ENCODE measurements around the gene CAPN14.

Gene CAPN14

DNA sequence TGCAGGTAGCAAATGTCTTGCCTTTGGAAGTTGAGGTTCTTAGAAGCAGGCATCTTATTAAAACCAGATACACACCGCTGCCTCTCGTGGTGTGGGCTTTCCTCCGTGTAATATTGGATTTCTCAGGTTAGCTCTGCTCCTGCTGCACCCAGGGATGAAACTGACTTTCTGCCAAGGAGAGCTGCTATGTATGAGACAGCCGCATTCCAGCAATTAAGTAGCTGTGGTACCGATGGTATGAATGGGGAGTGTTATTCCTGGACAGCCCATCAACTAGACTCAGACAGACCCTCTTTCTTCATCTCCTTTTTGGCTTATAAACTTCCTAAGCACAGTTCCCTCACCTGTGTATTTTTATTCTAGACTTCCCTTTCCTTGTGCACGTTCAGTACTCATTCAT is 9.8 kb upstream of the CAPN14 start:
- no peak for DNase-seq

DNA sequence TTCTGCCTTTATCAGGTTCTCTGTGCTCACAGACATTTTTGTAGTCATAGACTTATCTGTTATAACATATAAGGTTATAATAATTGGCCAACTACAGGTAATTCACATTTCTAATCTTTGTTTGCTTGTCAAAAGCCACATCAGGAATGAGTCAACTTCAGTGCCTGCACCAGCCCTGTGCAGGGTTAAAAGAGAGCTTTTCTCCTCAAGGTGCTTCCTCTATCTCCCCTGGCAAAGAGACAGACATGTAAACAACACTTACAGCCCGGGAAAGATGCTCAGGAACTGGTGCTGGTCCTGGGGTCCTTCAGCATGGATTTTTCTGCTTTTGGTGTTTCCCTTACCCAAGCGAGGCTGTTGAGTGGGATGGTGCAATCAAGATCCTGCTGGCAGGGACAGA is 9.0 kb upstream of the CAPN14 start:
- DNase-seq, result no peak

DNA sequence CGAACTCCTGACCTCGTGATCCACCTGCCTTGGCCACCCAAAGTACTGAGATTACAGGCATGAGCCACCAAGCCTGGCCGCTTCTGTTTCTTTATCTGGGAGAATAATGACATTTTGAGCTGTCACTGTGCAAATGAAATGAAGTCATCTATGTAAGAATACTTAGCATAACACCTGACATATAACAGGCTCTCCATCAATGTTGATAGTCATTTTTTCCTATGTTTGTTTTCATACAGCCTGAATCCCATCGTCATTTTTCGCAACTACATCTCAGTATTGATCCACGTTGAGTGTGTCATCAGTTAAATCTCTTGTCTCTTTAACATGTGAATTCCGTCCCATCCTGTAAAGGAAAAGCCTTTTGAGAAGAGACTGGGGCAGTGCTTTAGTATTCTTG is 6.4 kb upstream of the CAPN14 start:
- DNase-seq, result no peak

DNA sequence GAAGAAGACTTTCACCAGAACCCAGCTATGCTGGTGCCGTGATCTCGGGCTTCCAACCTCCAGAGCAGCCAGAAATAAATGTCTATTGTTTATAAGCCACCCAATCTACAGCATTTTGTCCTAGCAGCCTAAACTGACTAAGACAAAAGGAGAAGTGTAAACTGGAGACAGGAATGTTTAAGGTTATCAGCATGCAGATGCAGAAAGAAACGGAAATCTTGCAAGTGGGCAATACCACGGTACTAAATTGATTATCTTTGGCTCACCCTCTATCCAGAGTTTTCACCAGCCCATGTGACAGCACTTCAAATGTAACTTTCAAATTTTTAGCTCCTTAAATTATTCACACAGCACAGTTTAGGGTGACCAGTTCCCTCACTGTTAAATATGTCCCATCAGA is 5.7 kb upstream of the CAPN14 start:
- DNase-seq, result no peak

DNA sequence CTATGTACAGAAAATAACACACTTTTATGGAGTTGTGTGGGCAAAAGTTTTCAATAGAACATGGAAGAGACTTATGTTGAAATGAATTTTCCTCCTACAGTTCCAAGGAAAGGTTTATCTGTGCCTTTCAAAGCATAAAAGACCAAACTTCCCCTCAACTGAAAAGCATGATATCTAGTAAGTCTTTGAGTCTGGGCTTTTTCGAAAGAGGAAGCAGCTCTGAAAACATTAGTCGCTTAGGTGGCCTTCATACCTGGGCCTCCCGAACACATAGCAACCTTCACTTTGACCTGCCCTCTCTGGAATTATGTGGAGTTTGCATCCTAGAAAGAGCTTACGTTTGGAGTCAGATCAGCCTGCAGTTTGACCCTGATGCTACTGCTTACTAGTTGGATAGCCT is 4.8 kb upstream of the CAPN14 start:
- DNase-seq, result no peak

DNA sequence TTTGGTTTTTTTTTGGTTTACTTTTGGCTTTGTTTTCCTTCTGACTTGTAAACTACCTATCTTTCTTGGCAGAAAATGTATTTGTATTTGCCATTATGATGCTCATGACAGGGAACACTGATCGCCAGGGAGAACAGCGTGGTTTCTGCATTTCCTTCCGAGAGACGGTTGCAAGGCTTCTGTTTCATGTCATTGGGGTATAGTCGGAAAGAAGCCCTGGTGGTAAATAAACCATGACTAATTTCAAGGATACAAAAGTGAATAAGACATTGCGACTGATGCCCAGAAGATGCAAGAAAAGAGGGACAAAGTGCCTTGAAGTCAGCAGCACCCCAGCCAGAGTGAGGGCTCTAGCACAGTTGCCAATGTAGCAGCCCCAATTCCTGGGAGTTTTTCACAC is 4.2 kb upstream of the CAPN14 start:
- DNase-seq, result no peak

DNA sequence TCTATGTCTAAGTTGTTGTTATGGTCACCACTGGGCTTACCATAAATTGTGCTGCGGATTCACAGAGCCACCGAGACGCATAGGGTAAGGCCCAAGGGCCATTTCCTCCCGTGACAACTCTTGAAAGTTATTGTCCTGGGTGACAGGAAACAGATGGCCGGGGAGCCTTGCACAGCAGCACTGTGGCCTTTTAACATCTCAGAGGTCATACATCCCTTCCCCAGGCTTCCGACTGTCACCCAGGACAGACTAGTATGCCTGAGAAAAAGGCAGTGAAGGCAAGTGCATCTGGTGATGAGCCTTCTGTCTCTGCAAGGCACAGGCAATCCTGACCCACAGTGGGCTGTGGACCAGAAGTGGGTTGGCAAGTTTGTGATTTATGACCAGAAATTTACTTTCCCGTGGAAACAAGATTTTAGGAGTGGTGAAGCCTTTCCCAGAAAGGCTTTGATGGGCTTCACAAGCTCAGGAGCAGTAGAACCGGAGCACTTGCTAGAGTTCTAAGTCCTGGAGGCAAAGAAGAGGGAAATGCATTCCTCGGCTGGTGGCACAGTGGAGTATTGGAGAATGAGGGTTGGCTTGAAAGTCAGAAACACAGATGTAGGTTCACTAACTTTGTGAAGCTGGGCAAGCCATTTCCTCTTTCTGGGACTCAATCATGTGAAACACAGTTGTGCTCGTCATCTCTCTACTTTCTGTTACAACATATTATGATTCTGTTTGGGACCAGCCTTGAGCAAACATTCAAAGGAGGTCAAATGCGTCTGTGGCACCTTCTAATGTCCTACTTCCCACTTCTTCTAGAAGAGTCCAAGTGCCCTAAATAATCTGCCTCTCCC is 2.0 kb upstream of the CAPN14 start:
- no peak for DNase-seq

DNA sequence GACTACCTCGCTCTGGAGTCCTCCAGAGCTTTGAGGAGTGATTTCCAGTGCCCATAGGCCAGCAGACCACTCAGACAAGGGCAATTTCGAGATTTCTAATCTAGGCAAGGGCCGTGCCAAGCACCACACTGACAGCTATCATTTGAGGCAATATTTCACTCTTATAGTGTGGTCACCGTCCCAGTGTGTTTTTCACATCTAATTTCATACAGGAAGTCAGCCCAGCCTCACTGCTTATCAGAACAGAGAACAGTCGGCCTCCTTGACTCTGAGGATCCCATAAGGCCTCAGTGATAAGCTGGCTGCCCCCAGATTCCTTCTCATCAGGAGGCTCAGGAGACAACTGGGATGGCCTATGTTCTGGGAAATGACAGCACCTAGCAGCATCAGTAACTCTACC is 581 bp downstream of the CAPN14 start:
- DNase-seq, result no peak

DNA sequence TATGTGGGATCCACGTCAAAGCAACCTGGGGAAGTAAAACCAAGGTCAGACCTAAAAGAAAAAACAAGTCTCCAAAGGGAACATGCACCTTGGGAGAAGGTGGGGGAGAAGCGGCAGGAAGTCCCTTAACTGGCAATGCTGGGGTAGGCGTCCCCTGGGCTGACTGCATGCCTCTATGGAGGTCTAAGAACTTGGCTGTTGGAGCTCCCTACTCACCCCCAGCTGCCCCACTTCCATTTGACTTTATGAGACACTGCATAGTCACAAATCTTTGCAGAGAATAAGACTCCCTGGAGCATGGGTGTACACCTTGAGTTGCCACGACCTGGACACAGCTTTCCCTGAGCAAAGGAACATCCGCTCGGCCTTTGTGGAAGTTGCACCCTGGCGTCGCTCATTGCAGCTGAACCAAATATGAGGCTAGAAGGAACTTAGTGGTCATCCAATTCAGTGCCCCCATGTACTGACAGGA is 2.8 kb downstream of the CAPN14 start:
- no peak for DNase-seq

DNA sequence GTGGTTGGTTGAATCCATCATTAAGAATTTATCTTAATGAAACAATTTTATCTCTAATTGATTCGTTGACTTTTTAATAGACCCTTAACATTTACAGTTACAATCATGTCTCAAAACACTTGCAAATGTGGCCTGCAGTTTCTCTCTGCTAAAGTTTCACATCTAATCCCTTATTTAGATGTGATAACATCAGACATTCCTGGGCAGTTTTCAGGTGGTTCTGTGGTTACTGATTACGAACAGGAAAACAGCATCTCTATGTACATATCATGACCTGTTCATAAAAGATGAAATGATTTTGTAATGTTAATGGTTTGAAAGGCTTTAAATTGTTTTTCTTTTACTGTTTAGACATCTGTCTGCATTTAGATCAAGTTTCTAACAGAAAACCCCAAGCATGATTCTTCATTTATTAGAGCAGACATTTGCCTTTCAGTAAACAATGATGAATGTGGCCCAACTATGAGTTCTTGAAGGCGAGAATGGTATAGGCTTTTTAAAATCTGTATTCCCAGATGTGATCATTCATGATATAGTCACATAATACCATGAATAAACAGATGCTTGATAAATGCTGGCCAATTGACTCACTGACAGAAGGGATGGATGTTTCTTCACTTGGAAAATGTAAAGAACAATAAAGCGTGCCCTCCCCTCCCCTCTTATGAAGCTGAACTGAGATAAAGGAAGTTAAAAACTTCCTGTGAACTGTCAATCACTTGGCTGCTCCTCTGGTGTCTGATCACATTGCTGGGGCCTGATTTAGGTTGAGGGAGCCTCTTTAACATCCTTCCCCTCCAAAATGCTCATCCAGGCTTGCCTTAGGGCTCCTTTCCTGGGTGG is 3.5 kb downstream of the CAPN14 start:
- no peak for DNase-seq

DNA sequence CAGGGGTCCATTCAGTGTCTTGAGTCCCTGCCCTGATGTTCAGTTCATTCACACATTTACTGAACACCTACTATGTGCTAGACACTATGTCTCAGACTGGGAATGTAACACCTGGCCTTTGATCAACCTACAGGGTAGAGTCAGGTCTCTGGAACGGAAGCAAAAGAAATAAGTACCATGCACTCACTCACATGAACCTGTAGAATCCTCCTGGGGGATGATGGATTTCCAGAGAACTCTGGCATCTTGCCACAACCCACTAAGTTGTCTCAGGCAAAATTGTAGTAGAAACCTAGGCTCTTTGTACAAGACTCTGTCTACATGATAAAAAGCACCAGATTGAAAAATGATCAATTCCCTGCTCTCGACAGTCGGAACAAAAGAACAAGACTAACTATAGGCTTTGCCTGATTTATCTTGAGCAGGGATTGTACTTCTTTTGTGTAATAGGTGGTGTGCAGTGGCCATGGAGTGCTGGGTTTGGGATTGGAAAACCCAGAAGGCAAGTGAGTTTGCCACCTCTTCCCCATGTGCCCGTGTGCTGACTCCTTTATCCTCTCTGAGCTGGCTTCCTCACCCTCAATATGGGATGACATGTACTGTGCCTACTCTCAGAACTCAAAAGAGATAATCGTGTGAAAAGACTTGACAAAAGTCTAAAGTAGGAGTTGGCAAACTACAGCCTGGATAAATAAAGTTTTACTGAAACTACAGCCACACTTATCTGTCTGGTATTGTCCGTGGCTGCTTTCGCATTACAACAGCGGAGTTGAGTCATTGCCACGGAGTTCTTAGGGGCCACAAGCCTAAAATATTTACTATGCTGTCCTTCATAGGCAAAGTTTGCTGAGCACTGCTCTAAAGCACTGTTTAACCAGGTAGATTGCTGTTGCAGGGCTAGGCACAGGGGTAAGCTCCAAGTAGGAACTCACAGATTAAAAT is 4.4 kb downstream of the CAPN14 start:
- DNase-seq, result no peak

DNA sequence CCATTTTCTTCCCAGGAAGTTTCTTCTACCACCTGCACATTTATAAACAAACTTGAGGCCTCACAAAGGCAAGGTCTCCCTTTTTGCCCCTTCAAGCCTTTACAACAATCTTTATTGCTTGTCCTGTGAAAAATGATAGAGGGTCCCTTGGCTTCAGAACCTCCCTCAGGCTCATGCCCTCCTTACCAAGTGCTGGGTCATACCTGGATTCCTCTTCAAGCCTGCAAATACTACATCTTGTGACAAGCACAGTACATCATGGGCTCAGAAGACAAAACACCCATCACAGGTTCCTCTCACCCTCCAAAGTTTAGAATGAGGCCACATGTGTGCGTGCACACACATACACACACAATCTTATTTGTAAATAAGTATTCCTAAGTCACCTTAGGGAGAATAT is 9.1 kb downstream of the CAPN14 start:
- DNase-seq, result no peak

DNA sequence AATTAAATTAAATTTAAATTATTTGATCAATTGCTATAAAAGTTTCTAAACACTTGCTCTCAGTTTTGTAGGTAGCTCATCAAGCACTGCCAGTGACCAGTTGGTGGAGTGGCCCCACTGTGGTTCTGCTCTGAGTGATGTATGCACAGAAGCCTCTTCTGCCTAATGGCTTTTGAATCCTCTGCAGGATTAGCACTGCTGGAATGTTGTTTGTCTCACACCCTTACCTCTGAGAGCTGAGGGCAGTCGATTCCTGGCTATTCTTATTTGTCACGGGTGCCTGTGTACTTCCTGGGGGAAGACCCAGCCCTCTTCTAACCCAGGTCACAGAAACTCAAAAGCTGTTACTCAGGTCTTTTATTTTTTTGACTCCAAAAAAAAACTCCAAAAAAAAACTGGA is 9.5 kb downstream of the CAPN14 start:
- no peak for DNase-seq

DNA sequence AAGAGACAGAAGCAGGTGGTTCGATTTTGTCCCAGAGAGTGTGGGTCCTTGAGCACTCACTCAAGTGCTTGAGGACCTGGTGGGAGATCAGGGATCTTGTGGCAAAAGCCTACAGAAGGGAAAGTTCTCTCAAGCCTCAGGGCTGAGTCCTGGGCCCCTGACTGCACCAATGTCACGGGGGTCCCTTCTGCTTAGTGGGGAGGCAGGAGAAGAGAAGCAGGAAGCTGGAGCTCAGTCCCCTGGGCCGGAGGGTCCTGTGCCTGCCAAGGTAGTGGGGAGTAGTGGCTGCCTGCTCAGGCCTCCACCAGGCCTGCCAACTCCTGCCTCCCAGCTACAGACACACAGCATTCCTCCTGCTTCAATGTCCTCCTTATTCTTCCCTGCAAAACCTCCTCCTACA is 11.7 kb downstream of the CAPN14 start:
- DNase-seq, result no peak

DNA sequence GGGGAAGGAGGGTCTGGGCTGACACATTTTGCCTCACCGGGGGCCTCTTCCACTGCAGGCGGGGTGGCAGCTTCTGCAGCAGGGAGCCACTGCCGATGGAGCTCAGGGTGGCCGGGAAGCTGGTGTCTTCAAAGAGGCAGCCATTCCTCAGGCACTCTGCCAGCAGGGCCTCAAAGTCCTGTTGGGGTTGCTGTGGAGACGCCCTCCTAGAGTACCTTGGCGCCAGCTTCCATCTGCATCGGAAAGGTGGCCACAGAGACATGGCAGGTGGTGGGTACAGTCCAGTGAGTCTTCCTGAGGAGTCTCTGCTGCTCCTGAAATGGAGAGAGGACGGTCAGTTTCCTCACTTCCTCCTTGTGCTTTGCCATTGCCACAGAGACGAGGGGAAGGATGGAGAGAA is 12.1 kb downstream of the CAPN14 start:
- DNase-seq, result peak in 1 of 14 donors; percentile 60

DNA sequence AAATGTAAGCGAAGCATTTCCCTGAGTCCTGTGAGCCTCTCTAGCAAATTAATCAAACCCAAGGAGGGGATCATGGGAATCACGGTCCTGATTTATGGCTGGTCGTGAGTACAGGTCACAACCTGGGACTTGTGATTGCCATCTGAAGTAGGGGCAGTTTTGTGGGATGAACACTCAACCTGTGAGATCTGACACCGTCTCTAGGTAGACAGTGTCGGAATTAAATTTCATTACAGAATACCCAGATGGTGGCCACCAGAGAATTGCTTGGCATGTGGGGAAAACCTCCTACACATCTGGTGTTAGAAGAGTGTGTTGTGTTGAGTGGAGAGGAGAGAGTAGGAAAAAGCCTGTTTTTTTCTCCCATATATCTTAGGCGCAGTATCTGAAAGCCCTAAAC is 12.5 kb downstream of the CAPN14 start:
- no peak for DNase-seq

DNA sequence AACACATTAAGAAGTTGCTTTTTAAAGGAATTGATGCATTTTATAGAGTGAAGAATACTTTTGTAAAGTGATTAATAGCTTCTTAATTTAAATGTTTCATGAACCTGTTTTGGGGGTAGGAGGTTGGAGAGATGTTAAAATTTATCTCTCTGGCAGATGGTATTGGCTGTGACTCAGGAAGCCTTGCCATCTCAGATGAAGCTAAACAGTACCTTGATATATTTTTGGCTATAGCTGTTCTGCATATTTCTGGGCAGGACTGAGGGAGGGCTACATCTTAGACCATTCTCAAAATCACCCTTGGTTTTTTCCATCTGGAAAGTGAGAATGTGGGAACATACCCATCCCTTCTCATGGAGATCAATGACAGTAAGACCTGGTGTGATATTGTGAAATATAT is 13.4 kb downstream of the CAPN14 start:
- peak in 1 of 14 donors; percentile 86 for DNase-seq

DNA sequence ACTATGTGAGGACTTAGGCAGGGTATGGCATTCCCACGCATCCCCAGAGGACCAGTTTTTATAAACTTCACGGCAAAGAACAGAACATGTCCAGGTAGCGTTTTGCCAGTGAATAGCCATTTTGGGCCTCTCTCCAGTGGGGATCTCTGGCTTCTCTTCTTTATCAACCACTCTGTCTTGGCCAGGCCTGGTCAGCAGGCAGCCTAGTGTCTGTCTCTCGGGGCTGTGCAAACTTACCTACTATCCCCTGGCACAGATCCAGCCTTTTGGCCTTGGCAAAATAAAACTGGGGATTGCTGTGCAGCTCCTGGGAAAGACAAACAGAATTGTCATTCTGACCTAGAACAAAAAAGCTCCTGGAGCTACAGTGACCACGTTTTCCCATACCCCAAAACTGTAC is 14.5 kb downstream of the CAPN14 start:
- peak in 1 of 14 donors; percentile 41 for DNase-seq

DNA sequence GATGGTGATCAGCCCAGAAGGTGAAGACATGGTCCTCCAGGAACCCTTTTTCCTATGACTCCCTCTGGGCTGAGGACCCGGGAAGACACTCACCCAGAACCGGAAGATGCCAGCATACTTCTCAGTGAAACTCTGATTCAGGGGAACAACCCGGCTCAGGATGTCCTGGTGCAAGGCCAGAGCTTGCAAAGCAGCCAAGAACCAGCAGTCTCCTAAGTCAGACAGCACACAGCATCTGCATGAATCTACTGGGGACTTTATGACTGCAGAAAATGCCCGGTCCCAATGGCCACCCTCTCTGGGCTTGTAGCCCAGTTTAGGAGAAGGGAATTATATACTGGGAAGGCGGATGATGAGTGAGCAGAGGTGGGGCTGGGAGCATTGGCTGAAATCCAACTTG is 15.3 kb downstream of the CAPN14 start:
- peak in 1 of 14 donors; percentile 34 for DNase-seq

DNA sequence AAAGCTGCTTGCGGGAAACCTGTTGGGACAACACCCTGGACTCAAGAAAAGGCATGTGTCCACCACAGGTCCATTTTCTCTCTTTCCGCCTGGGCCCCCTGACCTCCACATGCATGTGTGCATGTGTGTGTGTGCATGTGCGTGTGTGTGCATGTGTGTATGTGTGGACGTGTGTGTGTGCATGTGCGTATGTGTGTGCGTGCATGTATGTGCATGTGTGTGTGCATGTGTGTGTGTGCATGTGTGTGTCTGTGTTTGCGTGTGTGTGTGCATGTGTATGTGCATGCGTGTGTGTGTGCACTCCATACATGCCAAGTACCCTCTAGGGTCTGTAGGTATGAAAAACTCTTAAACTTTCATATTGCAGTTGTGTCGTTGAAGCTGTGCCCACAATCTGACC is 16.3 kb downstream of the CAPN14 start:
- DNase-seq, result no peak

DNA sequence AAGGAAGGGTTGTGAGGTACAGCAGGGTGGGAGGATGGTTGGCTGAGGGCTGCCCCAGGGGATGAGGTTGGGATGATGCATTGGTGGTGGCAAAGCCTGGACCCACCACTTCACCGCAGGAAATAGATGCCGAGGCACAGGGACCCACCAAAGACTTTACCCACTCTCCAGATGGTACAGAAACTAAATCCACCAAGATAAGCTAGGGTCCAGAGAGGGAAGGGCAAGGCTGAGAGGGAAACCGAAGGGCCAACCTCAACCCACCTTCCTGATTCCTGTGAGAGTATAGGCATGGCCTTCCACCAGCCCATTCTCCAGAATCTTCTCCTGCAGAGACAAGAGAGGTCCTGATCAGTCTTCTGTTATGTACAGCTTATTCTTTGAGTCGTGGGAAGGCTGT is 18.1 kb downstream of the CAPN14 start:
- DNase-seq, result no peak

DNA sequence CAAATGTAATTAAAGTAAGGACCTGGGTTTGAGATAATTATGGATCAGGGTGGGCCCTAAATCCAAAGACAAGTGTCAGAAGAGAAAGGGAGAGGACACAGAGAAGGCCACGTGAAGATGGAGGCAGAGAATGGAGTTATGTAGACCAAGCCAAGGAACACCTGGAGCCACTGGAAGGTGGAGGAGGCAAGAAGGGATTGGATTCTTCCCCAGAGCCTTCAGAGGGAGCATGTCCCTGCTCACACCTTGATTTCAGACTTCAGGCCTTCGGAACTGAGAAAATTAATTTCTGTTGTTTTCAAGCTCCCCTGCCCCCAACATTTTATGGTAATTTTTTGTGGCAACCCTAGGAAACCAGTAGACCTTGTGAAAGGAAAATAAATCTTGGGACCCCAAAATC is 19.6 kb downstream of the CAPN14 start:
- DNase-seq, result no peak

DNA sequence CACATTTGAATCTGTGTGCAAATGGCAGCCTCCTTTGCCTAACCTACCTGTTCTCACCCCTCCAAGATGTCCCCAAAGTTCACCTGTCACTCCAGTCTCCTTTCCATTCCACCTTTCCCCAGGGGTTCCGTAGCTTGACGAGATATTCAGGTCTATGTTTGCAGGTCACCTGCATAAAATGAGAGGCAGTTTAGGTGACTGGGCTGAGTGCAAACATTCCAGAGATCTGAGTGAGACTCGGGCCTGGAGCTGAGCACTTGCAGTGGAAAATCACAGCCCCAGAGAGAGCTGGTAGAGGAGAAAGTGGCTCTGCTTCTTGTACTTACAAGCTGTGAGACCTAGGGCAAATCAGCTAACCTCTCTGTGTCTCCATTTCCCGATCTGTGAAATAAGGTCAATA is 20.1 kb downstream of the CAPN14 start:
- DNase-seq, result no peak
